Glomerular visceral epithelial cell (primary cell): Measurements from ENCODE around the gene CCL22.
"Not testable (repeated sequence)": the region's sequence is repeated elsewhere in the genome, so short reads cannot be mapped to it uniquely, and the experiment has no call there.

Experiments
- DNase-seq: peaks from one replicate; pipeline ENCODE4 v3.0.0-alpha.2; 2016; ENCODE audit errors: extremely low spot score

Gene CCL22, protein sequence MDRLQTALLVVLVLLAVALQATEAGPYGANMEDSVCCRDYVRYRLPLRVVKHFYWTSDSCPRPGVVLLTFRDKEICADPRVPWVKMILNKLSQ

DNA sequence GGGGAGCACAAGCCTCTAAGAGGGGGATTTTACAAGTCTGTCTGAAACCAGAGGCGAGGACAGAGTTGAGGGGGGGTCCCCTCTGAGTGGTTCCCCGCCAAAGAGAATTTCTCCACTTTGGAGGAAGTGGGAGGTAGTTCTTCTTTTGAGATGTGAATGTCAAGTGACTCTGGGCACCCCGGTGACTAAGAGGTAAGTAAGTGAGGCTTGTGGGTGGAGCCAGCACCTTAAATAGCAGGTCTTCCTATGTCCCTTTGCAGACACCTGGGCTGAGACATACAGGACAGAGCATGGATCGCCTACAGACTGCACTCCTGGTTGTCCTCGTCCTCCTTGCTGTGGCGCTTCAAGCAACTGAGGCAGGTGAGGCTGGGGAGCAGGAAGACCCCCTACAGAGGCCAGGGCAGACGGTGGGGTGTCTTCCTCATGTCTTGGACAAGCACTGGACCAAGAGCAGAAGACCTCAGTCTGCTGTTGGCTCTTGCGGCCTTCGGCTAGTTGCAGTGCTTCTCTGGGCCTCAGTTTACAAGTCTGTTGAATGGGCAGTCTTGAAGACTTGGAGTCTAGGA, at the start of gene CCL22:
CCL22 (plus strand) TSS at position 257 of the 569 bp plus-strand sequence; CDS start at position 291, 34 bp downstream.
- no peak for DNase-seq

DNA sequence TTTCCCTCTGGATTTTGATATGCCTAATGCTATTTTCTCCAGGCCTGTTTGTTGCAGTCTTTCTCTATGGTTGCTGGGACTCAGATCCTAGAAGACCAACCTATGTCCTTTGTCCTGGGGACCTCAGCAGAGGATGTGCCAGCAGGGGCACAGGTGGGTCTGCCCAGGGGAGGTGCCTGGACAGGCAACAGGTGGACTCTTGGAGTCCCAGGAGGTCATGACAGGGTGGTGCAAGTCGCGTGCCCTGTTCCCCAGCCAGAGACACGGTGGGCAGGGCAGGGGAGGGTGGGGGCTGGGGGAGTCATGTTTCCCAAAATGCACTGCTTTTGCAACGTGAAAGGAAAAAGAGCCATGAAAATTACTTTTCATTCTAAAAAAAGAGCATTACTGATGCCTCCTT, 47.8 kb upstream of the CCL22 start:
- DNase-seq = no peak

- DNase-seq = no peak
These were observed 45.1 kb upstream of the CCL22 start for GRCh38 chr16:57313509-57313908.

DNA sequence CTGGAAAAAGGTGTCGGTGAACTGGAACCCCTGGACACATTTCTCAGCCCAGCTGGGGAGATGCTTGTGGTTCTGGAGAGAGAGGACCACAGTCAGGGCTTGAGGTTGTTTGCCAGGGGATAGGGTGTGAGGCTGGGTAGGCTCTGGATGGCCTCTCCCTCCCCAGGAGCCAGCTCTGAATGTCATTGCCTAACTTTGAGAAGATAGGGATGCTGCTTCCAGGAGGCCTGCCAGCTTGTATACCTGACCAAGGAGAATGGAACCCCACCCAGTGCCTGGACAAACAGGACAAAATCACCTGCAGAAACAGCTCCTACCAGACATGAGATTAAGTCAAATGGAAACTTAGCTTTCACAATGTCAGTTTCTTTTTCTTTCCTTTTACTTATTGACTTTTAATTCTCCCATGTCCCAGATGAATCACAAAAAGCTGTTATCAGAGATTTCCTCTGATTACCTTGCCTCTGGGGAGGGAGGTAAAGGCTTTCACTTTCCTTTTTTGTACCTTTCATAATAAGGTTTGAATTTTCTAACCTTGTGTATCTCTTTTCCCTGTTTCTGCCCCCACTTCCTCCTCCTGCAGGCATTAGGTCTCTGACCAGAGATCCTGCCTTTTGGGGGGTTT, 44.3 kb upstream of the CCL22 start:
- DNase-seq = no peak

DNA sequence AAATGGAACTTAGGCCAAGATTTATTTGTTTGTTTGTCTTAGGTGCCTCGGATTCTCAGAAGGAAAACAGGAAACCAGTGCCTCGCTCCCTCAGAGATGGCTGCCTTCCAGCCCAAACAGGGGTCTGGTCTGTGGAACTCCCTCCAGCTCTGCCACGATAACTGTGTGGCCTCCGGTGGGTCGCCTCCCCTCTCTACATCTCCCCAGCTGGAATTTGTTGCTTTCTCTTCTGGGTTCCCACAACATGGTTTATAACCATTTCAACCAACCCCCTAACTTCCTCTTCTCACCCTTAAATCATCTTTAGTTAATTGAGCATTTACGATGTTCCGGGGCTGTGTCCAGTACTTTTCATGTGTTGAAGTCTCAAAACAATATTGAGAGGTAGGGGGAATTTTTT, 43.2 kb upstream of the CCL22 start:
- DNase-seq = no peak

DNA sequence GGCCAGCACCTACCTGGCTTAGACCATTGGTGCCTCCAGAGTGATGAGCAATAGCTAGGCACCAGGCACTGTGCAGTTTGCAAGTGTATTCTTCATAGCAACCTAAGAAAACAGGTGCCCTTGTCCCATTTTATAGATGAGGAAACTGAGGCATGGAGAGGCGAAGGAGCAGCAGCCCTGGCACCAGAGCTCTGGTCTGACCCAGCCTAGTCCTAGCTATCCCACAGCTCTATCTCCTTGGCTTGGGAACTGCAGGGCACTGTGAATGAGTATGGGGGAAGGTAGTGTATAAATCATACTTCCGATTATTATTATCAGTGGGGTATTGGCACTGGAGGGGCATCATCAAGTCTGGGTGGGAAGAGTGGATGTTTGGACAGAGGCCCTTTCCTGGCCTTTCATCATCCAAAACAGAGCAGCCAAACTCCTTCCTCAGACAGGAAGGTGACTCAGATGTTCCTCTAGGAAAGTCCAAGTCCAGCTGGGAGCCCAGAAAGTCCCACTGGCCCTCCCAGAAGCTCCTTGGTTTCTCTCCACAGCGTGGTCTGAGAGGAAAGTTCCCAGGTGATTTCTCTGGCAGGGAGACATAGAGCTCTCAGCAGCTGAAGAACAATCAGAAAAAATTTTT, 42.1 kb upstream of the CCL22 start:
- DNase-seq = peak; percentile 58

- DNase-seq = no peak
These were observed 40.2 kb upstream of the CCL22 start for GRCh38 chr16:57318240-57318970.

GRCh38 chr16:57319646-57320045, 38.9 kb upstream of the CCL22 start:
- DNase-seq = no peak

GRCh38 chr16:57324749-57325148, 33.8 kb upstream of the CCL22 start:
- DNase-seq = no peak

DNA sequence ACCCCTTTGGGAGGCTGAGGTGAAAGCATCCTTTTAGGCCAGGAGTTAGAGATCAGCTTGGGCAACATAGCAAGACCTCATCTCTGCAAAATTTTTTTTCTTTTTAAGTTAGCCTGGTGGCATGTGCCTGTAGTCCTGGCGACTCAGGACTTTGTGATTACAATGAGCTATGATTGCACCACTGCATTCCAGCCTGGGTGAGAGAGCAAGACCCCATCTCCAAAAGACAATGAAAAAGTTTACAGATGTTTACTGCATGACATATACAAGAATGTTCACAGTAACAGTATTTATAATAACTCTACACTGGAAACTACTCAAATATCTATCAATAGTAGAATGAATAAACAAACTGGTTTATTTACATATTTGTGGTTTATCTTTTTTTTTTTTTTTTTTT, 33.1 kb upstream of the CCL22 start:
- no peak for DNase-seq

GRCh38 chr16:57329718-57330327, 28.8 kb upstream of the CCL22 start:
- DNase-seq = no peak

DNA sequence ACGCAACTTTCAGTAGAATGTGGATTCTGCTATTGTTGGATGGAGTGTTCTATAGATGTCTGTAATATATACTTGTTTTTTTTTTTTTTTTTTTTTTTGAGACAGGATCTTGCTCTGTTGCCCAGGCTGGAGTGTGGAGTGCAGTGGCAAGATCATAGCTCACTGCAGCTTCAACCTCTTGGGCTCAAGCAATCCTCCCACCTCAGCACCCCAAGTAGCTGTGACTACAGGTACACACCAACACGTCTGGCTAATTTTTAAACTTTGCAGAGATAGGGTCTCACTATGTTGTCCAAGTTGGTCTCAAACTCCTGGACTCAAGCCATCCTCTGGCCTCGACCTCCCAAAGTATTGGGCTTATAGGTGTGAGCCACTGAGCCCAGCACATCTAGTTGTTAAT, 27.2 kb upstream of the CCL22 start:
- no peak for DNase-seq

DNA sequence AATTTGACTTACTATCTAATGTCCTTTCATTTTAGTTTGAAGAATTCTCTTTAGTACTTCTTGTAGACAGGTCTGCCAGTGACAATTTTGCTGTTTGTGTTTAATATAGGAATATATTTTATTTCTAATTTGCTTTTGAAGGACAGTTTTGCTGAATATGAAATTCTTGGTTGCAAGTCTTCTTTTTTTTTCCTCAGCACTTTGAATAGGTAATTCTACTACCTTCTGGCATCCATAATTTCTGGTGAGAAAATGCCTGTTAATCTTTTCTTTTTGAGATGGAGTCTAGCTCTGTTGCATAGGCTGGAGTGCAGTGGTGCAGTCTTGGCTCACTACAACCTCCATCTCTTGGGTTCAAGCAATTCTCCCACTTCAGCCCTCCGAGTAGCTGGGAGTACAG, 25.2 kb upstream of the CCL22 start:
- no peak for DNase-seq

DNA sequence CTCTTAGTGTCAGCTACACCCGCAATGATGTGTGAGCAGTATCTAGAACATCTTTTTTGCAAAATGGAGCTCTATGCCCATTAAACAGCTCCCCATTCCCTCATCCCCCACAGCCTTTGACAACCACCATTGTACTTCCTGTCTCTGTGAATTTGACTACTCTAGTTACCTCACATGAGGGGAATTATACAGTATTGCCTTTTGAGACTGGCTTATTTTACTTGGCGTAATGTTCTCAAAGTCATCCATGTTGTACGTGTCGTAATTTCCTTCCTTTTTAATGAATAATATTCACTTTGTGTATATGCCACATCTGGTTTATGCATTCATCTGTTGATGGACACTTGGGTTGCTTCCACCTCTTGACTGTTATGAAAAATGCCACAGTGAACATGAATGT, 23.2 kb upstream of the CCL22 start:
- no peak for DNase-seq

- no peak for DNase-seq
These were observed 17.5 kb upstream of the CCL22 start for GRCh38 chr16:57341062-57341440.

DNA sequence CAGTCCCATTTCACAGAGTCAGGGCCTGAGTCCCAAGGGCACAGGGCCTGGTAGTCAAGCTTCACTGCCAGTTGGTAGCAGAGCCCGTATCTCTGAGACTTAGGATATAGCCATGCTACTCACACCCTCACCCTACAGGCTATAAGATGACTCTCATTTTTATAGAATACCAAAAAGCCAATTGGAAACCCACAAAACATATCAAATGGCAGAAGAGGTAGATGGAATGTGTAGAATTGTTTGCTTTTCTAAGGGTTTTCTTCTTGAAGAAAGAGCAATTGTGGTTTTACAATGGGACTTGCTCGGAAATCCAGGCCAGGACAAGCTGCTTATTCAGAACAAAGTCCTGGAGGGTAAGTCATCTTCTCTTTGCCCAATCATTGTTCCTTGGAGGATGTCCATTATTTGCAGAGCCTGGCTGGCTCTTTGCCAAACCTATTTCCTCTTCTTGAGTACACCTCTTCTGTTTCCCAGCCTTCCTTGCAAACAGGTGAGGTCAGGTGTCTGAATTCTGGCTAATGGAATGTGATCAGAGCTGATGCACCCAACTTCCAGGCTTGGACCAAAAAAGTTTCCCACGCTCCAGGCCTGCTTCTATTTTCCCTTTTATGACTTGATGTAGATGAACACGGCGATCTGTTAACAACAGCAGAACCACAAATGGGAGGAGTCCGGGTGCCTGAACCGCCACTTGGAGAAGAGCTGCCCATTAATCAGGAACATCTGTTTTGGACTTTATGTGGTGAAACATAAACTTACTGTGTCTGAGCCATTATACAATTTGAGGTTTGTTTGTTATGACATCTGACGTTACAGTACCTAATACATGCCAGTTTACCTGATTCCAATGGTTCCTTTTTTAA, 16.9 kb upstream of the CCL22 start:
- DNase-seq = peak; percentile 70

- not testable (repeated sequence) for DNase-seq
These were observed 16.0 kb upstream of the CCL22 start for GRCh38 chr16:57342606-57343005.

DNA sequence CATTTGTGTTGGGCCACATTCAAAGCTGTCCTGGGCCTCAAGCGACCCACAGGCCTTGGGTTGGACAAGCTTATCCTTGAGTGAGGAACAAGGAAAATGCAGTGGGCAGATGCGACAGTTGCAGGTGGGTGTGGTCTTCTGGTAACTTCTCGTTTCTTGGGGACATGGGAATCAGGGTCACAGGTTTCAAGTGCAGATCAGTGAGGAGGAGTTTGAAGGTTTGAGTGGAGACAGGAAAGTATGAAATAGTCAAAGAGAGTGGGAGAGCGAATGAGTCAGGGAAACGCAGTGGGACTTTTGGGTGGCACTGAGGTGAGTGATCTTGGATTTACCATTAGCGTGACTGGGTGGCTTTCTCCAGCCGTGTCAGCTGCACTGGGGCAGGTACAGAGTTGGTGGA, 15.4 kb upstream of the CCL22 start:
- no peak for DNase-seq

DNA sequence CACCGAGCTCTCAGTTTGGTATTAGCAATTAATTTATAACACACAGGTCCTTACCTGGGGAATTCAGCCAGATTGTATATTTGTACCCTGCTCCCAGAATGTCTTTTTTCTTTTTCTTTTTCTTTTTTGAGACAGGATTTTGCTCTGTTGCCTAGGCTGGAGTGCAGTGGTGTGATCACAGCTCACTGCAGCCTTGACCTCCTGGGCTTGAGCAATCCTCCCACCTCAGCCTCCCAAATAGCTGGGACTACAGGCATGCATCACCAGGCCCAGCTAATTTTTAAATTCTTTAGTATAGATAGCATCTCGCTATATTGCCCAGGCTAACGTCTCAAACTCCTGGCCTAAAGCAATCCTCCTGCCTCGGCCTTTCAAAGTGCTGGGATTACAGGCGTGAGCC, 14.5 kb upstream of the CCL22 start:
- DNase-seq = not testable (repeated sequence)

DNA sequence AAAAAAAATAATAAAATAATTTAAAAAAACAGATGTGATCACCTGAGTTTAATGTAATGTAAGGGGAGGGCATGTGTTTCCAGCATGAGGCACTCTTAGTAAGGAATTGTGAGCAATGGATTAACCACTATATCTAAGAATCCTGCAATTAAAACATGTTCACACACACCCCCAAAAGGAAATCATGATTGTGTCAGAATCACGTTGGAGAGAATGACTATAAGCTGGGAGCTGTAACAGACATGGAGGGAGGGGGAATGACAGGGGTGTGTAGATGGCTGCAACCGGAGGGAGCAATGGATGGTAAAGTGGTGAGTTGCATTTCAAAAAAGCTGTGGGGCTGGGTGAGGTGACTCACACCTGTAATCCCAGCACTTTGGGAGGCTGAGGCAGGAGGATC, 13.6 kb upstream of the CCL22 start:
- DNase-seq = no peak

DNA sequence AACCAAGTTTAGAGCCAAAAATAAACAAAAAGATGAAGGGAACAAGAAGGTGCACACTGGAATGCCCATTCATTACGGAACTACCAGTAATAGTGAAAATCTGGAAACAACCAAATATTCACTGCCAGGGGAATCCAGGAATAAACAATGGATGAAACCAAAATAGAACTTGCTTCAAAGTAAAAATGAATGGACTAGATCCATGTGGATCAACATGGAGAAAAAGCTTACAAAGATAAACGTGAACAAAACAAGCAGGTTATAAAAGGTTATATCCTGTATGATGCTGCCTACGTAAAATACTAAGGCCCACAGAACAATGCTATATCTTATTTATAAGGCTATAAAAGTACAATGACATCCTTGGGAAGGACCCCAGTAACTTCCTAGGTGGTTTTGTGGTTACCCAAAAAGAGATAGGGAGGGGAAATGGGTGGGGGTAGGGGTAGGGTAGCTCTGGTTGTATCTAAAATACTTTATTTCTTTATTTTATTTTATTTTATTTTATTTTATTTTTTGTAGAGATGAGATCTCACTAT, 12.8 kb upstream of the CCL22 start:
- no peak for DNase-seq
